ENCODE measurements around the gene CYFIP2. TPM values are rescaled to one million over a fixed set of nuclear protein-coding genes. Genes with fewer than 3 reads are reported as not detected.

Gene CYFIP2
- total RNA-seq, 2 experiments from 2014 or later = 452 to 606 TPM

GRCh38 chr5:157322581-157322980 lies 56.7 kb downstream of the CYFIP2 start:
- DNase-seq = no peak
- Mint-ChIP-seq H3K27ac (no peak overlapping the region), H3K27me3 (no peaks in the 10 kb centered on the region), H3K4me1 (peaks cover 12% of the 10 kb centered on the region), H3K4me3 (no peak overlapping the region), H3K9me3 (no peaks in the 10 kb centered on the region), H3K36me3 (ENCODE audit: low read depth) (peaks cover 84% of the 10 kb centered on the region)
- CTCF ChIA-PET = no interaction called here
- POLR2A ChIA-PET = no interaction called here

GRCh38 chr5:157323107-157323706 lies 57.3 kb downstream of the CYFIP2 start:
- H3K4me3 Mint-ChIP-seq = no peak overlapping the region
- POLR2A ChIA-PET = no interaction called here
- CTCF ChIA-PET = interaction anchor here (1.0 to 1.2 kb wide), 2 partner anchors 19 to 22 kb away, joined by 3 to 7 read pairs; no protein-coding TSS in a partner anchor
- no peak overlapping the region for H3K27ac Mint-ChIP-seq
- no peaks in the 10 kb centered on the region for H3K27me3 Mint-ChIP-seq
- H3K4me1 Mint-ChIP-seq = peaks cover 18% of the 10 kb centered on the region
- no peaks in the 10 kb centered on the region for H3K9me3 Mint-ChIP-seq
- peaks cover 81% of the 10 kb centered on the region for H3K36me3 Mint-ChIP-seq (ENCODE audit: low read depth)
- no peak for DNase-seq

- ChIA-PET POLR2A (no interaction called here), CTCF (interaction anchor here (0.6 to 2.0 kb wide), 7 partner anchors 12 to 419 kb away, joined by 3 to 7 read pairs (median 5); partner anchors contain the start of gene LSM11)
- DNase-seq = no peak
- Mint-ChIP-seq H3K4me1 (peaks cover 27% of the 10 kb centered on the region), H3K4me3 (no peak overlapping the region), H3K9me3 (no peaks in the 10 kb centered on the region), H3K36me3 (ENCODE audit: low read depth) (peaks cover 80% of the 10 kb centered on the region), H3K27ac (peak overlapping the region; percentile 37), H3K27me3 (no peaks in the 10 kb centered on the region)
Measured at GRCh38 chr5:157324237-157324636, 58.3 kb downstream of the CYFIP2 start.

GRCh38 chr5:157326440-157327005 lies 60.6 kb downstream of the CYFIP2 start:
- Mint-ChIP-seq H3K27ac (peak overlapping the region; percentile 82), H3K4me1 (peaks cover 34% of the 10 kb centered on the region), H3K27me3 (no peaks in the 10 kb centered on the region), H3K36me3 (ENCODE audit: low read depth) (peaks cover 76% of the 10 kb centered on the region), H3K9me3 (no peaks in the 10 kb centered on the region), H3K4me3 (no peak overlapping the region)
- DNase-seq = no peak
- ChIA-PET CTCF (interaction anchor here (1.0 to 3.5 kb wide), 5 partner anchors 9 to 417 kb away, joined by 3 to 26 read pairs (median 3); partner anchors contain the start of gene LSM11), POLR2A (no interaction called here)

GRCh38 chr5:157327771-157328170 lies 61.8 kb downstream of the CYFIP2 start:
- Mint-ChIP-seq H3K27me3 (no peaks in the 10 kb centered on the region), H3K4me1 (peaks cover 34% of the 10 kb centered on the region), H3K4me3 (no peak overlapping the region), H3K36me3 (ENCODE audit: low read depth) (peaks cover 76% of the 10 kb centered on the region), H3K9me3 (no peaks in the 10 kb centered on the region), H3K27ac (peak overlapping the region; percentile 82)
- DNase-seq = peak; percentile 44
- ChIA-PET CTCF (interaction anchor here (0.7 to 3.5 kb wide), 18 partner anchors 9 to 416 kb away, joined by 3 to 26 read pairs (median 4); partner anchors contain the start of gene LSM11), POLR2A (interaction anchor here (0.6 kb wide), 1 partner anchor 177 kb away, joined by 3 read pairs; no protein-coding TSS in a partner anchor)

GRCh38 chr5:157328277-157328912 lies 62.5 kb downstream of the CYFIP2 start:
- CTCF ChIA-PET = interaction anchor here (0.5 to 3.5 kb wide), 22 partner anchors 9 to 415 kb away, joined by 3 to 26 read pairs (median 4); partner anchors contain the start of gene LSM11
- no peak overlapping the region for H3K4me3 Mint-ChIP-seq
- peaks cover 34% of the 10 kb centered on the region for H3K4me1 Mint-ChIP-seq

GRCh38 chr5:157331807-157332206 lies 65.9 kb downstream of the CYFIP2 start:
- no peak for DNase-seq
- H3K4me1 Mint-ChIP-seq = peaks cover 27% of the 10 kb centered on the region
- peak overlapping the region; percentile 33 for H3K27ac Mint-ChIP-seq
- CTCF ChIA-PET = no interaction called here
- H3K9me3 Mint-ChIP-seq = no peaks in the 10 kb centered on the region
- peaks cover 72% of the 10 kb centered on the region for H3K36me3 Mint-ChIP-seq (ENCODE audit: low read depth)
- H3K4me3 Mint-ChIP-seq = no peak overlapping the region
- no peaks in the 10 kb centered on the region for H3K27me3 Mint-ChIP-seq
- POLR2A ChIA-PET = no interaction called here

More at GRCh38 chr5:157328277-157328912, 62.5 kb downstream of the CYFIP2 start:
- H3K36me3 Mint-ChIP-seq (ENCODE audit: low read depth) = peaks cover 76% of the 10 kb centered on the region
- no peaks in the 10 kb centered on the region for H3K9me3 Mint-ChIP-seq
- H3K27me3 Mint-ChIP-seq = no peaks in the 10 kb centered on the region
- POLR2A ChIA-PET = no interaction called here
- H3K27ac Mint-ChIP-seq = peak overlapping the region; percentile 82
- peak; percentile 68 for DNase-seq

- Mint-ChIP-seq H3K36me3 (ENCODE audit: low read depth) (peaks cover 82% of the 10 kb centered on the region), H3K27ac (no peak overlapping the region), H3K27me3 (no peaks in the 10 kb centered on the region), H3K9me3 (no peaks in the 10 kb centered on the region), H3K4me3 (no peak overlapping the region), H3K4me1 (peaks cover 5% of the 10 kb centered on the region)
- no peak for DNase-seq
- POLR2A ChIA-PET = no interaction called here
- CTCF ChIA-PET = interaction anchor here (1.0 to 3.6 kb wide), 8 partner anchors 7 to 408 kb away, joined by 3 to 13 read pairs (median 5); partner anchors contain the start of gene LSM11
Measured at GRCh38 chr5:157335534-157336422, 69.9 kb downstream of the CYFIP2 start.

- H3K27ac Mint-ChIP-seq = no peak overlapping the region
- H3K9me3 Mint-ChIP-seq = no peaks in the 10 kb centered on the region
- ChIA-PET CTCF (interaction anchor here (1.0 to 3.6 kb wide), 7 partner anchors 7 to 407 kb away, joined by 3 to 13 read pairs (median 6); partner anchors contain the start of gene LSM11), POLR2A (no interaction called here)
- H3K27me3 Mint-ChIP-seq = no peaks in the 10 kb centered on the region
- H3K4me3 Mint-ChIP-seq = no peak overlapping the region
- no peak for DNase-seq
- peaks cover 5% of the 10 kb centered on the region for H3K4me1 Mint-ChIP-seq
- H3K36me3 Mint-ChIP-seq (ENCODE audit: low read depth) = peaks cover 82% of the 10 kb centered on the region
Measured at GRCh38 chr5:157336423-157336744, 70.5 kb downstream of the CYFIP2 start.

GRCh38 chr5:157339409-157339808 lies 73.5 kb downstream of the CYFIP2 start:
- Mint-ChIP-seq H3K4me1 (peaks cover 10% of the 10 kb centered on the region), H3K4me3 (no peak overlapping the region), H3K27ac (no peak overlapping the region), H3K27me3 (no peaks in the 10 kb centered on the region), H3K36me3 (ENCODE audit: low read depth) (peaks cover 79% of the 10 kb centered on the region), H3K9me3 (no peaks in the 10 kb centered on the region)
- POLR2A ChIA-PET = no interaction called here
- DNase-seq = no peak
- CTCF ChIA-PET = interaction anchor here (3.6 kb wide), 1 partner anchor 11 kb away, joined by 12 read pairs; no protein-coding TSS in a partner anchor

GRCh38 chr5:157342822-157343402 lies 77.0 kb downstream of the CYFIP2 start:
- H3K4me1 Mint-ChIP-seq = peaks cover 17% of the 10 kb centered on the region
- DNase-seq = peak; percentile 35
- H3K36me3 Mint-ChIP-seq (ENCODE audit: low read depth) = peaks cover 90% of the 10 kb centered on the region
- H3K27ac Mint-ChIP-seq = no peak overlapping the region
- ChIA-PET POLR2A (no interaction called here), CTCF (interaction anchor here (0.7 to 5.7 kb wide), 17 partner anchors 8 to 401 kb away, joined by 3 to 26 read pairs (median 4); partner anchors contain the start of genes C5orf52 and LSM11)
- no peaks in the 10 kb centered on the region for H3K27me3 Mint-ChIP-seq
- no peak overlapping the region for H3K4me3 Mint-ChIP-seq
- no peaks in the 10 kb centered on the region for H3K9me3 Mint-ChIP-seq
